Activated T-cell treated with anti-CD3 and anti-CD28 coated beads, Interleukin-2, amount 50 U/mL, for 48 hours (primary cell): ENCODE data around the gene IL36RN.

ENCODE experiments used
- DNase-seq, 2 experiments: peaks; one replicate each; pipeline ENCODE4 v3.0.0-alpha.2; 2020

IL36RN gene

DNA sequence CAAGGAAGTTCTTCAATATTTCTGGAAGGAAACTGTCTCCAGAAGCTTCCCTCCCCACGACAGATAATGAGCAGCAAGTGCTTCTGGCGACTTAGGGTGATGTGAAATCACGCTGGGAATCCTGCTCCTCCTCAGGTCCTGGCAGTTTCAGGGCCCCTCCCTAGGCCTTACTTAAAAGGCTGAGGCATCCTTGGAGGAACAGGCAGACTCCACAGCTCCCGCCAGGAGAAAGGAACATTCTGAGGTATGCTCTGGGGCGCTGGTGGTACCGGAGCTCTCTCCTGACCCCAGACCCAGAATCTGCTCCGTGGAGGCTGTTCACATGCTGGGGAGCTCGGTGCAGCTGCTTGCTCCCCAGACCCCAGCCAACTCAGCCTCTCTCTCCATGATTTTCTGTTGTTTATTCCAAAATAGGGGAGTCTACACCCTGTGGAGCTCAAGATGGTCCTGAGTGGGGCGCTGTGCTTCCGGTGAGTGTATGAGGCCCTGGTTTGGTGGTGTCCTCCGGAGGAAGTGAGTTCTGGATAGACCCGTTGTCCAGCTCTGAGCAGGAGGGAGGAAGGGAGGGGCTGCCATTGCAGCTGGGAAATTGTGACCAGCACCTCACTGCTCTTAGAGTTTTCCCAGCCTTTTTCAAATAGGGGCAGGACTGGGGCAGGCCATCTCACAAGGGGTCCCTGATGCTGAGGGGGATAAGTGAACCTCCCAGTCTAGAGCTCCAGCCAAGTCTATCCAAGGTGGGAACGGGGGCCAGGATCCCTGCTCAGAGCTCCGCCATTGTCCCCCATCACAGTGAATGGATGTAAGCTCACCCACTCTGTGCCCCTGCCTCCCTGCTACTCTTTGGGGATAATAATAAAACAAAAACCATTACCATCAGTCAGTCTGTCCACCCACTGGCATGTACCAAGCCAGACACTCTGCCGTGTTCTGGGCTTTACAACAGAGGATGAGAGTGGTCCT is at the start of gene IL36RN:
Gene IL36RN (plus strand): TSS at position 201 of the 963 bp plus-strand sequence. CDS start 241 bp downstream, at position 442.
- DNase-seq, result no peak

DNA sequence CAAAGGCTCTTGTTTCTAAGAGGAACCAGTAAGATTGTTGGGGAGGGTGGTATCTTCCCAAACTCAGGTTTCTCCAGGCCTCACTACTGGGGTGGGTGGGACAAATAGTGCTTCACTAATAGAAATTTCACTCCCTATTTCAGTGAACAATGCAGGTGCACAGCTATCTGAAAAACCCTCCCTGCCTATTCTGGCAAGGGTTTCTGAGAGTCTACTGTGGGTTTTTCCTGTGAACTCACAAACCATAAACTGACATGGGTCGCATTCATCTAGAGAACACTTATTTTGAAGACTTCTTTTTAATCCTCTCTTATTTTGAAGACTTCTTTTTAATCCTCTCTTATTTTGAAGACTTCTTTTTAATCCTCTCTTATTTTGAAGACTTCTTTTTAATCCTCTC is 49.4 kb upstream of the IL36RN start:
- DNase-seq, result no peak

DNA sequence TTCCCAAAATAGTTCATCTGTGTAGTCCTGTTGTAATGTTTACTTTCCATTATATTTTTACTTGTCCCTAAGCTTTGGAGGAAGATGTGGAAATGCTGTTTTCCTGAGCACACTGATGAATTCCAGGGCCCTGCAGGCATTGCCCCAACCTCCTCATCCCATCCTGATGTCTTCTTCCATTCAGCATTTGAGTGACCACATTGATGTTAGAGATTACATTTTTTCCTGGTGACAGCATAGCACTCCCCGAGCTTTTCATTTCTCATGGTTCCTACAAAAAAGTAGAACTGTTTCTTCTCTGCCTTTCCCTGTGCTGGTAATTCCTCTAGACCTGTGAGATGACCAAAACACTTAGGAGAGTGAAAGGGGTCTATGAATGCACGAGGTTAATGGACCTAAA is 48.9 kb upstream of the IL36RN start:
- DNase-seq, result no peak

DNA sequence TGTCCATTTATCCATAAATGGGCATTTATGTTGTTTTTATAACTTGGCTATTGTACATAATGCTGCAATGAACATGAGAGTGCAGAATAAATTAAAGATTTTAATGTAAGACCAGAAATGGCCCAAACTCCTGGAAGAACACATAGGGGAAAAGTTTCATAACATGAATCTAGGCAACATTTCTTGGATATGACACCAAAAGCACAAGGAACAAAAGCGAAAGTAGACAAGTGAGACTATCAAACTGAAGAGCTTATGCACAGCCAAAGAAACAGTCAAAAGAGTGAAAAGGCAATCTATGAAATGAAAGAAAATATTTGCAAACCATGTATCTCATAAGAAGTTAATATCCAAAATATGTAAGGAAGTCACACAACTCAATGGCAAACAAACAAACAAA is 47.9 kb upstream of the IL36RN start:
- no peak for DNase-seq

DNA sequence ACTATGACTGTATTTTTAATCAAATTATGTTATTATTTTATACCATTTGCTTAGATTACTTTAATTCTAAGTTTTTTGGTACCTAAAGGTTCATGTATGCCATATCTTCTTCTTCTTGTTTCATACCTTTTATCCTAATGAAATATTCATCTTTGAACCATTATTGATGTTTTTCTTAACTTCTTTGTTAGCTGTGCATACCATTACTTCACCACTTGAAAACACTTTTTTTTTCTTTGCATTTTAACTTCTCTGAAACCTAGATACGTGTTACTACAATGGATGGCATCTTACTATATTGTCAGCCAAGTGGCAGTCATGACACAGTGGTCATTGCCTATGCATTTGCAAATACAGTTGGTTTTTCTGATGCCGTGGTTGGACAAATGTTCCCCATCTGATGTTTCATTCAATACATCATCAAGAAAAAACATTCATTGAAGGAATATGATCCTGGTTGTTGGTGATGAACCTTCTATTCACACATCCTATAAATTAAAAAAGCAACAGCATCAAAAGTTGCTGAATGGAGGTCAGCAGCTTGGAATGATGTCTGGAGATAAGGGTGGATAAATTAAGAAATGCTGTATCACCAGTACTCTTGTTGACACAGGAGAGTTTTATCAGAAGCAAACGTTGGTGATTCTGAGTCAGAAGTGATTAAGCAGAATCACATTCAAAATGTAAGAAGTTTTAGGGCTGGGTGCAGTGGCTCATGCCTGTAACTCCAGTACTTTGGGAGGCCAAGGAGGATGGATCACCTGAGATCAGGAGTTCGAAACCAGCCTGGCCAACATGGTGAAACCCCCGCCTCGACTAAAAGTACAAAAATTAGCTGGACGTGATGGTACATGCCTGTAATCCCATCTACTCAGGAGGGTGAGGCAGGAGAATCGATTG is 46.3 kb upstream of the IL36RN start:
- DNase-seq, result no peak

DNA sequence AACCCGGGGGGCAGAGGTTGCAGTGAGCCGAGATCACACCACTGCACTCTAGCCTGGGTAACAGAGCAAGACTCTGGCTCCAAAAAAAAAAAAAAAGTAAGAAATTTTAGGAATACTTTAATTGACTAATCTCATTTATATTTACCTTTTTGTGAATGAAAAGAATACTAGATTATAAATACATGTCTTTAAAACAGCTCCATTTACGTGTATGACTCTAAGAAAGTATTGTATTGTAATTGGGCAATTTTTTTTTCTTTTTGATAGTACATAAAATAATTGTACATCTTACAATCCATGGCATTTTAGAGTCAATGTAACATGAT is 45.7 kb upstream of the IL36RN start:
- DNase-seq, result no peak

DNA sequence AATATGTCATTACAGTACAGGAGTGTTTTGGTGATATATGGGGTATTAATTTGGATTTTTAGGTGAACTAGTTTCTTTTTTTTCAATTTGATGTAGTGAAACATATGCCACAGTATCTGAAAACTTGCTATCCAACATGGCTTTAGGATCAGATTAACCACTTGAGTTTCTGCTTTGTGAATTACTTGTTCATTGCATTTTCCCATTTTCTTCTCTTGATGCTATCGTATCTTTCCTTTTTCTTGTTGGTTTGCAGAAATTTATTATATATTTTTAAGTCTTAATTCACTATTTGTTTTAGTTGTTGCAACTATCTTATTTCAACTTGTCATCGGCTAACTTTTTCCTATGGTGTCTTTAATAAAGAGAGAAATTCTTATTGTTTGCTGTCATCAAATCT is 44.9 kb upstream of the IL36RN start:
- DNase-seq, result no peak

DNA sequence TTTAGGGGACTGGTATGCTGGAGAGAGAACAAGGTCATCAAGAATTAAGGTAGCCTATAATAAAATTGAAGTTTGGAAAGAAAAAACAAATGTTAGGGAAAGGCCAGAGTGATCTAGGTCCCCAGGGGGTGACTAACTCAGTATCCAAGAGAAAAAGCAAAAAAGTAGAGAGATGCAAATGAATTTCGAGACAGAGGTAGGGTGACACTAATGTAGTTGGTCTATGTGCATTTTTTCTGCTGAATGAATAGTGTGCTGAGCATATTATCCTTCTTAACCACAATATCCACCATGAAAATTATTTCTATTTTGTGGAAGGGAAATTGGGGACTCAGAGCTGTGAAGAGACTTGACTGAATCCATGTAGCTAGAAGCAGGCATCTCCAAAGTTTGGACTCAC is 44.0 kb upstream of the IL36RN start:
- no peak for DNase-seq

DNA sequence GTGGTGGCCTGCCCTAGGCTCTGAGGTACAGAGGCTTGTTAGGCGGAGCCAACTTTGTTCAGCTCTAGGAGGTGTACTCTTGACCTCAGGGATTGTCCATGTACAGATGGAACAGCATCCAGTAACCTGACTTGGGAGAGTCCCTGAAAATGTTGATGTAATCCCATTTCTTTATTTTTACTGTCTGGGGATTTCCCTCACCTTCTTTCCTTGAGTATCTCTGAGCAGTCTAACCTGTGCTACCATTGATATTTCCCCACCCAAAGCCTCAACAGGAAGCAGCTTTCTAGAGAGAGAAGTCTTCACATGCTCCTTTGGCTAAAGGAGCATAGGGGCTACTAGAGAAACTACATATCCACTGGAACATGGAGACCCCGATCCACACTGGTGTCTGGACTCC is 43.3 kb upstream of the IL36RN start:
- no peak for DNase-seq

DNA sequence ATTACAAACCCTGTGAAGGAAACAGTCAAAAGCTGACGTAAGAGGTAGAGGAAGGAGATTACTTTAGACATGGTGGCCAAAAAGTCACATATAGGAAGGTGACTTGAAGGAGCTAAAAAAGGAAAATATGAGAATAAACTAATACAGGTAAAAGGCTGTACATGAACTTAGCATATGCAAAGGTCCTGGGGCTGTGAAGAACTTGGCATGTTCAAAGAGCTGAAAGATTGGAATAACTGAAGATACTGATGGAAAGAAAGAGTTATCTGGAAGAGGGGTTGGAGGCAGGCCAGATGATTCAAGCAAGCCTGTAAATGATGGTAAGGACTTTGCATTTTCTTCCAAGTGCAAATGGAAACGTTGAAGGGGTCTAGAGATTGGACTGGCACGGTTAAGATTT is 40.5 kb upstream of the IL36RN start:
- DNase-seq, result no peak

DNA sequence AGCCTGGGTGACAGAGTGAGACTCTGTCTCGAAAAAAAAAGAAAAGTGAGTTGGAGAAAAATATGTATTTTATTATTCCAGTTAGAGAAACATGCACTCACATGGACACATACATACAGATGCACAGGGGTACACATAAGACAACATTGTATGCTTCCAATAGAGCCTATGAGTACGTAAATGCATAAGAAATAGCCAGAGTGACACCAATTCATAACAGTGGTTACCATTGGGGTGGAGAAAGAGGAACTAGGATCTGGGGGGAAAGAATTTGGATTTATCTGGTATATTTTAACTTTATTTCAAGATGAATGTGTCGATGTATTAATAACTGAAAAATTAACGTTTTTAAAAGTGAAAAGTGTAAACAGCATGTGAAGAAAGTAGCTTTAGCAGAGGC is 37.7 kb upstream of the IL36RN start:
- DNase-seq, result no peak

DNA sequence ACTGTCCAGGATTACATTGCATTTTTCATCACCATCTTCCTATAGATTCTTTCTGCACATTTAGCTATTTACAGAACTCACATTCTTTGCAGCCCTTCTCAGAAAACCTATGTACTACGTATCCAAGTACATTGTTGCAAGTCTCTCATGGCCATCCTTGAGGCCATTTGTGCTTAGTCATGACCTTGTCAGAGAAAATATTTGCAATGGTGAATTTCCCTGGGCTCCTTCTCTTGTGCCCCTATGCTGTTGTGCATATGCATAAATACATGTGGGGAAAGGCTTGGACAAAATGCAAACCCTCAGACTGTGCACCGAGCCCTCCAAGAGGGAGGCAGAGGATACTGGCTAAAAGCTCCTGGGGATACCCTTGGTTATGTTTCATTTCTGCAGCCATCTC is 34.2 kb upstream of the IL36RN start:
- DNase-seq, result no peak

DNA sequence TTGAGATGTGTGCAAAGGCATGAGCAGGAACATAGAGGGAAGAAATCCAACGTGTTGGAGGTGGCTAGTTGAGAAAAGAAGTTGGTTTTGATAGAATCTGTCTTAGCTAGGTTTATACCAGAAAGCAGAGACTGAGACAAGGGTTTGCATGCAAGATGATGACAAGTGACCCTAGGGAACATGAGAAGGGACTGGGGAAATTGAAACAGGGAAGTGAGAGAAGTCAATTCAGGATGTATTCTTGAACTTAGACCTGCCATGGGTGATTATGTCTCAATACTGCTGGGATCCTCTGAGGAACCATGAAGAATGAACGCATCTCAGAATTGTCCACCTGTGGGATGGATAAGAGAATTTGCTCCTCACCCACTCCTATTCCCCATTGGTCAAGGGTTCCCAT is 33.3 kb upstream of the IL36RN start:
- DNase-seq, result no peak

DNA sequence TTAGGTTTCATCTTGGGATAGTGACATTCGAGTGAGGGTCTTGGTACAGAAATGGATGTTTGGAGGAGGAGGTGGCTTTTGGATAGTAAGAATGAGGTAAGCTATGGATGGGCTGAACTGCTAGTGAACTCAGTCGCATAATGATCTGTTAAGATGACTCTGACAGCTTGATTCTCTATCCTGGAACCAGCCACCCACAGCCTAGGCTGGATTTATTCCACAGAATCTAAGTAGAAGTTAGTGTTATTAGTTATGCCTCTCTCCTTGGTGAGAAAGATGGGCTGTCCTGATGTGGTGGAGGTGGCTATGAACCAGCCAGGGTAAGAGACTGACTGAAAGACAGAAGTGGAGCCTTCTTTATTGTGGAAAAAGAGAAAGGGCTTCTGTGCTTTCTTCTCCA is 31.3 kb upstream of the IL36RN start:
- DNase-seq, result no peak

DNA sequence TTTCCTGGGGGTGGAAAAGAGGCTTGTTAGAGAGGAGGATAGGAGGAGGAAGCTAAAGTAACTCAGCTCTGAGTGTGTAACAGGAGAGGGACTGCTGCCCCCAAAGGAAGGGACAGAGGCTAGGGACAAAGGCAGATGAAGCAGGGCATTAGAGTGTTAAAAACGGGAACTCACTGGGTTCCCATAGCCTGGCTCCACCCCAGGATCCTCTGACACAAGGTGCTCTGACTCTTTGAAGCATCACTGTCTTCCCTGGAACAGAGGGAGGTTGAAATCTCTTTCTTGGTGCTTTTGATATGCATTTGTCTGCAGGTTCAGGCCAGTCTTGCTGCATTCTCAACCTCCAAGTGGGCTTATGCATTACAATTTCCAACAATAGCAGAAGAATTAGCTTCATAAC is 30.9 kb upstream of the IL36RN start:
- no peak for DNase-seq

DNA sequence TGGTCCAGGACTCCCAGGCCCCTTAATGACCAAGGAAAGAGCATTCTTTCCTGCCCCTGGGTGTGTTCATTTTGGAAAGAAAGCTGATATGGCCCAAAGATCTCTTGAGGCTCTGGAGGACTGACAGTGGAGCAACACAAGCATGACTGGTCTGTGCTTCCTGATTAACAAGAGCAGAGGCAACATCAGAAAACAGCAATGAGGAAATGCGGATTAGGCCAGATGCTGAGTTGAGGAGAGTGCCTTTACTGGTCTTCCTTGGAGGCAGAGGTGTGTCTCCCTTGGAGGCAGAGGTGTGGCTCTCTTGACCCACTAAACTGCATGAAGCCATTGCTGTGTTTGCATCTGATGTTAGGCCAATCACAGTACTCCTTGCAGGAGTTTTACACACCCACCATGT is 26.3 kb upstream of the IL36RN start:
- DNase-seq, result no peak

DNA sequence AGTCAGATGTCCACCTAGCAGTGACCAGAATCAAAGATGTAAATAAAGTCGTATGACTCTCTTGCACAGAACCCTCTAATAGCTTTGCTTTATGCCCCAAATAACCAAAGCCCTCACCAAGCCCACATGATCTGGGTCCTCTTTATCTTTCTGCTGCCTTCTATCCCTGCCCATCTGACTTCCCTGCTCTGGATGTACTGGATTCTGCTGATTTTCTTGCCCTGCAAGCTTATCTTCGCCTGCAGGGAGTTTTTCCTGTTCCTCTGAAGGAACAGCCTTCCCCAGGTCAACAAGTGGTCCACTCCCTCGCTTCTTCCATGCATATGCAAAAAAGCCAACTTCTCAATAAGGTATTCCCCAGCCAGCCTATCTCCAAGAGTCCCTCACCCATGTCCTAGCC is 25.0 kb upstream of the IL36RN start:
- DNase-seq, result no peak

DNA sequence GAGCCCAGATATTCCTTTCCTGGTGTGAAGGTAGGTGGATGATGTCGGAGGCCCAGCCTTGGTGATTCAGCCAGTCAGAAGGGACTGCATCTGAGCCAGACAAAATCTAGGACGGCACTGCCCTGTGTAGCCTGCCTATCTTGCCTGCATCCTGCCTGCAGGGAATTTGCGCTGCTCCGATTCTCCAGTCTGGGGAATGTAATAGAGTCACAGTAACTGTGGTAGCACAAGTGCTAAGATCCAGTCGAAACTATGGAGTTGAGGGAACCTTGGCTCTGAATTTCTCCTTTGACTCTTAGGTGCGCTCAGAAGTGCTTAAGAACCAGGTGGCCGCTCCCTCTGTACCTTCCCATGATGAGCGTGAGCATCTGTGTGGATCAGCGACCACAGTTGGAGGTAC is 22.2 kb upstream of the IL36RN start:
- DNase-seq, result no peak

DNA sequence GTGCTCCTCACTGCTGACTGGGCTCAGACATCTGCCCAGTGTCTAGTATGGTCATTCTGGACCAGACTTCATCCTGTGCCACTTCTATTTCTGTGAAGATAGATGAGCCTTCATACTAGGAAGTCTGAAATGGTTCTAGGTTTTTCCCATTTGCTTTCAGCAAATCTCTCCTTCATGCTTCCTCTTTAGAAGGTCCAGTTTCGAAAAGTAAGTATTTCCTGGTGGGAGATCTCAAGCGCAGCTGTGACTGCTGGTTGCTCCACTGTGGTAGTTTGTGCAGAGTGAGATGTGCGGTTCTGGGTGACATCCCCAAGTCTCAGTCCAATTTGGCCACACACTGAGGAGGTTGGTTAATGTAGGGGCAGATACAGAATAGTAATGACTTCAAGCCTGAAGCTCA is 20.7 kb upstream of the IL36RN start:
- DNase-seq, result no peak

DNA sequence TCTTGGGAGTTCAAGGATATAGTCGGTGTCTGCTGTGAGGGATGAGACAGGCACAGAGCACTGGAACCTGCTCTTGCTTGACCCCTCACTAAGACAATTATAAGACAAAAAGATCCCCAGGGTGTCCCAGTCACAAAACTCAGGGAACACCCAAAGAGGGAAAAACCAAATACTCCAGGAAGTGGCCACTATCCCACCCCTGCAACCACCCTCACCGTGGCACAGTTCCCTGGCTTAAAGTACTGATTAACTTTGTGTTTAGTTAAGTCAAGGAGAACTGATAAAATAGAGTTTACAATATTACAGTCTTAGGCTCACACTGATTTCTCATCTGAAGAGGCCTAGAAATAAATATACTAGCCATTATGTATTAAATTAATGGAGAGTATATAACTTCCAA is 19.8 kb upstream of the IL36RN start:
- DNase-seq, result no peak

DNA sequence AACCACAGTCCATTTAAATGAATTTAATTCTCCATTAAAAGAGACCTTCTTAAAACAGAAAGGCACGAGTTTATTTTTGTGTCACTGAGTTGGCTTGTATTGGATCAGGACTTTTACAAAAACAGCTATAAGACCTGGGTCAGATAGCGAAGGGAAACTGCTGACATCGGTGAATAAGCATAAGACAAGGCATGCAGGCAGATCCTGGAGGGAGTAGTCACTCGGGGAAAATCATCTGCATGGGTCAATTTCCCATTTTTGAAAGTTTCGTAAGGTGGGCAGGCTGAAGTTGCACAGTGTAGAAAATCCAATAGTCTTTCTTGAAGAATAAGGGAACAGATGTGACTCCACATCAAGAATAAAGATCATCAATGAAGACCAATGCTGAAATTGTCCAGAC is 19.3 kb upstream of the IL36RN start:
- no peak for DNase-seq

DNA sequence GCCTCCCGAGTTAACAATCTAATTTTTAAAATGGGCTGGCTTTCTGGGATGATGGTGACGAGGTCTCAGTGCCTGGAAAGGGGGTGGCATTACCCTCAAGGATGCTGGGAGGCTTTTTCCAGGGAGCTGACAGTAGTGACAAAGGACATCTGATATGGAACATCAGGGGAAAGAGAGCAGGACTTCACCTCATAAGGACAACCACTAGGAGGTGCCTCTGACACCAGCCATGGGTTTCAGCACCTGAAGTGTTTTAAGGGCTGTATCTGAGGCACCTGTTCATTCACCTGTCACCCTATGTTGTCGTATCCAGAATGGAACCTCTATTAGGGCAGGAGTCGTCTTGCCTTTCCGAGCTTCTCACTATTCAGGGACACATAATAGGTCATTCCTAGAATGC is 17.1 kb upstream of the IL36RN start:
- no peak for DNase-seq

DNA sequence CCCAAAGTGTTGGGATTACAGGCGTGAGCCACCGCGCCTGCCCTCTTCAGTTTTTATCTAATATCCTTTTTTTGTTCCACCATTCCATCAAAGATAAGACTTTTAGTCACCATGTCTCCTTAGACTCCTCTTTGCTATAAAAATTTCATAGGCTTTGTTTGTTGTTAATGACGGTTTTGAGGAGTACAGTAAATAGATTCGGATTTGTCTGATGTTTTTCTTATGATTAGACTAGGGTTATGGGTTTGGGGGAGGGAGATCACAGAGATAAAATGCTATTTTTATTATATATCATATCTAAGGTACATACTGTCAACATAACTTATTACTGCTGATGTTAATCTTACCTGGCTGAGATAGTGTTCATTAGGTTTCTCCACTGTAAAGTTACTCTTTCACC is 12.5 kb upstream of the IL36RN start:
- DNase-seq, result no peak
